Measurements from ENCODE around the gene OR51G2.
A peak's percentile ranks its signal among the peaks of the same experiment; 100 is the strongest.
"Not testable (repeated sequence)": the region's sequence is repeated elsewhere in the genome, so short reads cannot be mapped to it uniquely, and the experiment has no call there.

Gene OR51G2

GRCh38 chr11:4919250-4919649, at the start of gene OR51G2:
Gene OR51G2 (minus strand): TSS chr11:4919350. CDS start chr11:4915663, 3,687 bp downstream.
- DNase-seq = no peak

- no peak for DNase-seq
Observed at GRCh38 chr11:4962816-4963215, 43.7 kb upstream of the OR51G2 start.

- DNase-seq = no peak
Observed at GRCh38 chr11:4960877-4961276, 41.7 kb upstream of the OR51G2 start.

GRCh38 chr11:4957396-4957795, 38.2 kb upstream of the OR51G2 start:
- DNase-seq = no peak

- DNase-seq = not testable (repeated sequence)
Observed at GRCh38 chr11:4955613-4956012, 36.5 kb upstream of the OR51G2 start, which contains the start of gene OR51A2. Gene OR51A2 (minus strand): TSS chr11:4955713. CDS start chr11:4955713, 0 bp downstream.

- DNase-seq = no peak
Observed at GRCh38 chr11:4947505-4947904, 28.4 kb upstream of the OR51G2 start, which contains the start of gene OR51A4. Gene OR51A4 (minus strand): TSS chr11:4947605. CDS start chr11:4947100, 505 bp downstream.

- no peak for DNase-seq
Observed at GRCh38 chr11:4936745-4937144, 17.6 kb upstream of the OR51G2 start.

GRCh38 chr11:4932751-4933150, 13.6 kb upstream of the OR51G2 start:
- no peak for DNase-seq

- DNase-seq = no peak
Observed at GRCh38 chr11:4926608-4927007, 7.5 kb upstream of the OR51G2 start.

GRCh38 chr11:4924239-4924638, 5.1 kb upstream of the OR51G2 start, which contains the start of gene OR51G1:
Gene OR51G1 (minus strand): TSS chr11:4924339. CDS start chr11:4924339, 0 bp downstream.
- no peak for DNase-seq

GRCh38 chr11:4922304-4922703, 3.2 kb upstream of the OR51G2 start:
- no peak for DNase-seq

GRCh38 chr11:4921796-4922195, 2.6 kb upstream of the OR51G2 start:
- DNase-seq = no peak

GRCh38 chr11:4916581-4916980, 2.6 kb downstream of the OR51G2 start:
- DNase-seq = no peak

GRCh38 chr11:4903484-4903883, 15.7 kb downstream of the OR51G2 start, which contains the start of gene OR51A7:
Gene OR51A7 (plus strand): TSS chr11:4903783. CDS start chr11:4907370, 3,587 bp downstream.
- DNase-seq = no peak

- peak; percentile 64 for DNase-seq
Observed at GRCh38 chr11:4891996-4892640, 27.0 kb downstream of the OR51G2 start.

GRCh38 chr11:4890279-4890678, 28.9 kb downstream of the OR51G2 start:
- DNase-seq = no peak

GRCh38 chr11:4887591-4887990, 31.6 kb downstream of the OR51G2 start:
- no peak for DNase-seq

- DNase-seq = no peak
Observed at GRCh38 chr11:4886186-4886585, 33.0 kb downstream of the OR51G2 start.

- DNase-seq = no peak
Observed at GRCh38 chr11:4884361-4884760, 34.8 kb downstream of the OR51G2 start.

- peak; percentile 16 for DNase-seq
Observed at GRCh38 chr11:4882543-4882942, 36.6 kb downstream of the OR51G2 start.

GRCh38 chr11:4881860-4882500, 37.2 kb downstream of the OR51G2 start, which contains the start of gene OR51T1:
Gene OR51T1 (plus strand): TSS chr11:4881900. CDS start chr11:4881900, 0 bp downstream.
- no peak for DNase-seq

GRCh38 chr11:4881188-4881587, 38.0 kb downstream of the OR51G2 start:
- DNase-seq = no peak

- DNase-seq = no peak
Observed at GRCh38 chr11:4865855-4866254, 53.3 kb downstream of the OR51G2 start.

GRCh38 chr11:4863876-4864275, 55.3 kb downstream of the OR51G2 start:
- no peak for DNase-seq

Measured in hematopoietic multipotent progenitor cell treated with erythropoietin and hydrocortisone succinate and interleukin-3 and kit ligand, for 8 days (in vitro differentiated cells).